Measurements from ENCODE around the gene GLDN. TPM values are rescaled to one million over a fixed set of nuclear protein-coding genes. Genes with fewer than 3 reads are reported as not detected.
"Not testable (repeated sequence)": the region's sequence is repeated elsewhere in the genome, so short reads cannot be mapped to it uniquely, and the experiment has no call there.

Gene GLDN
- polyA plus RNA-seq, 1 donor from 2014 or later, result not detected

DNA sequence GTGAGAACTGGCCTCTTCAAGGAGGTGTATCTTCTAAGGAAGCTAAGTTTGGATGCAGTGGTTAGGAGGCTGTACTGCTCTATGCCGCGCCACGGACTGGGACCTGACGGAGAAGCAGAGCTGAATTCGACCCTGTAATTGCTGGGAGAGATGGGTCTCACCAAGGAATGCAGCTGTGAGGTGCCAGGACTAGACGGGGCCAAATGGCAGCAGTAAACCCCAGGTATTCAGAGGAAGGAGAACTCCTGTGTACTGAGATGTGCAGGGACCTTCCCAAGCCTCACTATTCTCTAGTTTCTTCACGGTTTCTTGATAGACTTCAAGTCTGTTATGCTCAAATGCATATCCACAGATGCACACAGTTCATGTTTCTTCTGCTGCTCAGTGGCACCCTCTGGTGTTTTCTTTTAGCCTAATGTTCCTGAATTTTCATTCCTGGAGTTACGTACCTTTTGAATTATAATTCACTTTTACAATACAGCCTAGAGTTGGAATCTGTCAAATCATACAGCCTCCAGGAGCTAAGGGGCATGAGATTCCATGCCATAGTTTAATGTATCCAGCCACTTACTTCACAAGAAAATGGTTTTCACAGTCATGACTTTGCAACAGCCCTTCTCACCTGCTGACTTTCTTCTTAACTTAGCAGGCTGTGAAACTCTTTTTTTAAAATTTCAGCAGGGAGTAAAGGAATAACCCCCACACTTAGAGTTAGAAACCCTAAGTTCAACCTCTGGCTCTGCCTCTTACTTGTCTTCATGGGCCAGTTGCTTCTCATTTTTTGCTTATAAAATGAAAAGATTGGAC, 61.8 kb downstream of the GLDN start:
- Mint-ChIP-seq H3K4me3 (no peak overlapping the region), H3K27ac (no peak overlapping the region), H3K4me1 (peaks cover 0 to 4% (median 2%) of the 10 kb centered on the region in 3 donors), H3K27me3 (peaks cover 6% of the 10 kb centered on the region), H3K9me3 (no peaks in the 10 kb centered on the region), H3K36me3 (peaks cover 1% of the 10 kb centered on the region)

DNA sequence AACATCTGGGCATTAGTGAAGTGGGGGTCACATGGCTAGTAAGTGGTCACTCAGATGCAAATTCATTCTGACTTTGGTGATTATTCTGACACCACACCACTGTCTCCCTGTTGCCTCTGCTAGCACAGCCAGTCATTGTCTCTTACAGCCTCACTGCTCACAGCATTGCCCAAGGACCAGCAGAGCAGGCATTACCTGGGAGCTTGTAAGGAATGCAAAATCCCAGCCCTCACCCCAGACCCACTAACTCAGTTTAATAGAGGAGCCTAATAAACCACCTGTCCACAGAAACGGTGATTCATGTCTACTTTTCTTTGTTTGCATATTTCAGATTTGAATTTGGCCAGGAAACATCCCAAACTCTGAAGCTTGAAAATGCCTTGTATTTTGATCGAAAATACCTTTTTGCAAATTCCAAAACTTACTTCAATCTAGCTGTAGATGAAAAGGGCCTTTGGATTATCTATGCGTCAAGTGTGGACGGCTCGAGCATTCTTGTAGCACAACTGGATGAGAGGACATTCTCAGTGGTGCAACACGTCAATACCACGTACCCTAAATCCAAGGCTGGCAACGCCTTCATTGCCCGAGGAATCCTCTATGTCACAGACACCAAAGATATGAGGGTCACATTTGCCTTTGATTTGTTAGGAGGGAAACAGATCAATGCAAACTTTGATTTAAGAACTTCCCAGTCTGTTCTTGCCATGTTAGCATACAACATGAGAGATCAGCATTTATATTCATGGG, 62.7 kb downstream of the GLDN start:
- H3K4me1 Mint-ChIP-seq, result peaks cover 0 to 4% (median 2%) of the 10 kb centered on the region in 3 donors
- peaks cover 1% of the 10 kb centered on the region for H3K36me3 Mint-ChIP-seq
- H3K27ac Mint-ChIP-seq, result no peak overlapping the region
- no peak overlapping the region for H3K4me3 Mint-ChIP-seq
- H3K9me3 Mint-ChIP-seq, result peaks cover 0 to 1% (median 0%) of the 10 kb centered on the region in 3 donors
- H3K27me3 Mint-ChIP-seq, result peaks cover 6% of the 10 kb centered on the region

DNA sequence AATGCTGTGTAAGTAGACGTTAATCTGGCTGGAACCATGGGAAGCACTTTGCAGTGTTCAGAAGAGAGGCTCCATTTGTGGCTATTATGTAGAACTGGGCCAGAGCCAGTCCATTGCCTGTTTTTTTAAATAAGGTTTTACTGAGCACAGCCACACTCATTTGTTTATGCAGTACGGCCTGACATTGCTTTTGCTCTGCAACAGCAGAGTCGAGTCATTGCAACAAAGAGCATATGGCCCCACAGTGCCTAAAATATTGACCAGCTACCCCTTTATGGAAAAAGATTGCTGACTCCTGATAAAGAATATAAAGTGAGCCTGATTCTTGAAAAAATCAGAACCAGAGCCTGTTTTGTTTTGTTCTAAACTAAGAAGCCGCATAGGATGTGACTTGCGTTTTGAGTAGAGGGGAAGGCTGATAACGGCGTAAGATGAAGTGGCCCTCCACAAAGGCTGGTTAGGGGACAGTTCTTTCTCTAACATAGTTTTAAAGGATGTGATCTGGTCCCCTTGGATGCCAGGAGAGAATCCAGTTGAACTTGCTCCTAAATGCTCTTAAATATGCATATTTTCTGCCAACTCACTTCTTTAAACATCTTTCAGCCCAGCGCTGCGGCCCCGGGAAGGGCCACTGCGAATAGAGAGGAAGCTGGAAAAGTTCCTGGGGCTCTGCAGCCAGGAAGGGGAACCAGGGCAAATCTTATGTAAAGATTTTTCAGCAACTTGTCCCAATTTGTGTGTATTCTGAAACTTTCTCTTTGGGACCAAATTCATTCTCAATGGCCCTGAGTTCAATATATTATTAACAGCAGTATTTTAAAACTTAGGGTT, 64.5 kb downstream of the GLDN start:
- Mint-ChIP-seq H3K4me1 (peaks cover 0 to 4% (median 2%) of the 10 kb centered on the region in 3 donors), H3K4me3 (no peak overlapping the region), H3K36me3 (no peaks in the 10 kb centered on the region), H3K27ac (no peak overlapping the region), H3K9me3 (peaks cover 0 to 2% (median 2%) of the 10 kb centered on the region in 3 donors), H3K27me3 (peaks cover 6% of the 10 kb centered on the region)

DNA sequence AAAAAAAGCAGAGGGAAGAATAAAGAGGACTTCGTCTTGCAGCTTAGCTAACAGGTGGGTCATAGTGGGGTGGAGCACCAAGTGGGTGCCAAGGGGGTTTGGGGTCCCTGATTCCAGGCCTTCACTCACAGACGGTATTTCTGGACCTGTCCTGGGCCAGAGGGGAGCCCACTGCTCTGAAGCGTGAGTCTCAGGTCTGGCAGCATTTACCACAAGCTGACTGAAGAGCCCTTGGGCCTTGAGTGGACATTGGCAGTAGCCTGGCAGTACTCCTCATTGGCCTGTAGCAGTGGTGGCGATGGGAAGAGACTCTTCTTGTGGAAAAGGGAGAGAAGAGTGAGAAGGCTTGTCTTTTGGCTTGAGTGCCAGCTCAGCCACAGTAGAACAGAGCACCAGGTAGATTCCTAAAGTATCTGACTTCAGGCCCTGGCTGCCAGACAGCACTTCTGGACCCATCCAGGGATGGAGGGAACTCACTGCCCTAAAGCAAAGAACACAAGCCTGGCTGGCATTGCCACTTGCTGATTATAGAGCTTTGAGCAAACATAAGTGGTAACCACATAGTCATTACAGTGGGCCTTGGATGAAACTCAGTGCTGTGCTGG, 72.9 kb downstream of the GLDN start:
- Mint-ChIP-seq H3K4me1 (no peaks in the 10 kb centered on the region), H3K27me3 (no peaks in the 10 kb centered on the region), H3K4me3 (no peak overlapping the region), H3K9me3 (peaks cover 0 to 2% (median 1%) of the 10 kb centered on the region in 3 donors), H3K36me3 (no peaks in the 10 kb centered on the region), H3K27ac (no peak overlapping the region)

DNA sequence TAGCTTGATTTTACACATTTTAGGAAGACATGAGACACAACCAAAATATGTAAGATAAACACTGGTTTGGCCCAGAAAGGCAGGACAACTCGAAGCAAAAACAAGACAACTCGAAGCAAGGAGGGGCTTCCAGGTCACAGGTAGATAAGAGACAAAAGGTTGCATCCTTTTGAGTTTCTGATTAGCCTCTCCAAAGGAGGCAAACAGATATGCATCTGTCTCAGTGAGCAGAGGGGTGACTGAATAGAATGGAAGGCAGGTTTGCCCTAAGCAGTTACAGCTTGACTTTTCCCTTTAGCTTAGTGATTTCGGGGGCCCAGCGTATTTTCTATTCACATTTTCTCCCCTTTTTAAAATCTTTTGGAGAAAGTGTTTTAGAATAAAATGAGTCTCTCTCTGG, 74.7 kb downstream of the GLDN start:
- Mint-ChIP-seq H3K27ac (peak overlapping the region in 1 of 3 donors; percentile 7), H3K9me3 (peaks cover 0 to 1% (median 0%) of the 10 kb centered on the region in 3 donors), H3K4me3 (no peak overlapping the region), H3K4me1 (no peaks in the 10 kb centered on the region), H3K36me3 (no peaks in the 10 kb centered on the region), H3K27me3 (no peaks in the 10 kb centered on the region)

DNA sequence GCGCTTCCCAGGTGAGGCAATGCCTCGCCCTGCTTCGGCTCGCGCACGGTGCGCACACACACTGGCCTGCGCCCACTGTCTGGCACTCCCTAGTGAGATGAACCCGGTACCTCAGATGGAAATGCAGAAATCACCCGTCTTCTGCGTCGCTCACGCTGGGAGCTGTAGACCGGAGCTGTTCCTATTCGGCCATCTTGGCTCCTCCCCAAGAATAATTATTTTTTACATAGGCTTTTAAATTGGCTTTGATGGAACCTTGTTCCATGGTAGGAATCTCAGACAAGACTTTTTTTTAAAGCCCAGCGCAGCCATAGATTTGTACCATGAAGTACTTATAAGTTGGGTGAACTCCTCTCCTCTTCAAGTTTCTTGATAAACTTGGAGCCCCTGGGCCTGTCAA, 81.6 kb downstream of the GLDN start:
- H3K4me1 Mint-ChIP-seq, H3K27me3 Mint-ChIP-seq, H3K36me3 Mint-ChIP-seq, H3K27ac Mint-ChIP-seq, H3K4me3 Mint-ChIP-seq, H3K9me3 Mint-ChIP-seq: not testable (repeated sequence)

DNA sequence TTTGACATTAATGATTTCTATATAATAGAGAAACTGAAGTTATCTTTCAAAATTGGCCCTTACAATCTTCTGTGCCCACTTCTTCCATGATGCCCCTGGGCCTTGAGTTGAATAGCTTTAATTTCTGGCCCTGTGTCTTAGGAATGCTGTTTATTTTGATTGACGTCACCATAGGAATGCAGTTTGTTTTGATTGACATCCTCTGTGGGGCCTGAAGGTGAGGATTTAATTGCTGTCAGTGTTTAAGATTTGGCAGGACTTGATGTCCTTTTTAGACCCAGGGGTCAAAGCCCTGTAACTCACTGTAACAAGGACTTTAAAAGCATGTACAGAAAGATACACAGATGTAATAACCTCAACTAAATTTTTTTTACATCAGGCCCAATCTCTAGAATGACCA, 83.3 kb downstream of the GLDN start:
- H3K4me1 Mint-ChIP-seq, result no peaks in the 10 kb centered on the region
- H3K36me3 Mint-ChIP-seq, result no peaks in the 10 kb centered on the region
- H3K4me3 Mint-ChIP-seq, result no peak overlapping the region
- no peaks in the 10 kb centered on the region for H3K27me3 Mint-ChIP-seq
- H3K9me3 Mint-ChIP-seq, result no peaks in the 10 kb centered on the region
- H3K27ac Mint-ChIP-seq, result no peak overlapping the region

DNA sequence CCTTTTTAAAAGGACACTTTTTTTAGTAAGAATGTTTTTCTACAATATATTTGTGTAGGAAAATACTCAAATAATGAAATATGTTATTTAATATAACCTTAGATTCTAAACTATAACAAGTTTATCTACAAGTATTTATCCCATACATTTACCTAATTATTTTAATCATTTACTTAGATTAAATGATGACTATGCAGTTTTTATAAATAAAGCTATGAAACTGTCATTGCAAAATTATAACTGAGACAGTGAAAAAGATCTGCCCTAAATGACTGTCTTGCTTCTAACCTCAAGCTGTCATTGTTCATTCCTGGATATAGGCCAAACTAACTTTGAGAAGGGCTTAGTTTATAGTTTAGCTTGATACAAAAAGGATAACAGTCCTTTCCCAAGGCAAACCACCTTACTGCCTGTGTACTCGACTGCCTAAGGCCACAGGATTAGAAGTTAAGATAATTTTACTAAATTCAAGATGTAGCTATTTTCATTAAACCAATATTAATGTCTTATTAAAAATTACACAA, 84.1 kb downstream of the GLDN start:
- no peaks in the 10 kb centered on the region for H3K4me1 Mint-ChIP-seq
- H3K36me3 Mint-ChIP-seq, result no peaks in the 10 kb centered on the region
- no peaks in the 10 kb centered on the region for H3K9me3 Mint-ChIP-seq
- H3K27ac Mint-ChIP-seq, result no peak overlapping the region
- no peaks in the 10 kb centered on the region for H3K27me3 Mint-ChIP-seq
- H3K4me3 Mint-ChIP-seq, result no peak overlapping the region

DNA sequence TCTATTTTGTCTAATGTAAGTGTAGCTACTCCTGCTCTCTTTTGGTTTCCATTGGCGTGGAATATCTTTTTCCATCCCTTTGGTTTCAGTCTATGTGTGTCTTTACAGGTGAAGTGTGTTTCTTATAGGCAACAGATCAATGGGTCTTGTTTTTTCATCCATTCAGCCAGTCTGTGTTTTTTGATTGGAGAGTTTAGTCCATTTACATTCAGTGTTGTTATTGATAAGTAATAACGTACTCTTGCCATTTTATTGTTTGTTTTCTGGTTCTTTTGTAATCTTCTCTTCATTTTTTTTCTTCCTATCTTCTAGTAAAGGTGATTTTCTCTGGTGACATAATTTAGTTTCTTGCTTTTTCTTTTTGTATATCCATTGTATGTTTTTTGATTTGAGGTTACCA, 97.1 kb downstream of the GLDN start:
- H3K27me3 Mint-ChIP-seq, result no peaks in the 10 kb centered on the region
- H3K36me3 Mint-ChIP-seq, result no peaks in the 10 kb centered on the region
- H3K9me3 Mint-ChIP-seq, result peaks cover 0 to 12% (median 6%) of the 10 kb centered on the region in 3 donors
- no peak overlapping the region for H3K27ac Mint-ChIP-seq
- H3K4me3 Mint-ChIP-seq, result no peak overlapping the region
- H3K4me1 Mint-ChIP-seq, result no peaks in the 10 kb centered on the region

DNA sequence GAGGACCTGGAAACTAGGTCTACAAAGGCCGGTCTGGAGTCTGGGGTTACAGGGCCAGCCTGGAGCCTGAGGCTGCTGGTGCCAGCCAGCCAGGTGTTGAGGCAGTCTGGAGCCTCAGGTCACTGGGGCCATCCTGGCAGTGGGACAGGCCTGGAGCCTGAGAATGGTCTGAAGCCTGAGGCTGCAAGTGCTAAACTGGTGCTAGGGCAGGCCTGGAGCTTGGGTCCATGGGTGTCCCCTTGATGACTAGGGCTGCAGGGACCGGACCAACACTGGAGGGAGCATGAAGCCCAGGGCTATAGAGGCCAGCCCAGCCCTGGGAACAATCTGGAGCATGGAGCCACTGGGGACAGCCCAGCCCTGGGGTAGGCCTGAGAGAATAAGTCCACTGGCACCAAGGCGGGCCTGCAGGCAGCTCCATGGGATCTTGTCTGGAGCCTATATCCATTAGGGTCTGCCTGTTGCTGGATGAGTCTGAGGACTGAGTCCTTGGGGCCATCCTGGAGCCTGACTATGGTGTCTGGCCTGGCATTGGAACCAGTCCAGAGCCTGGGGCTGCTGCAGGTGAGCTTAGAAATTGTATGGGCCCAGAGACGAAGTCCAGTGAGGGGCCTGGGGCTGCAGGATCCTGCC, 101.9 kb downstream of the GLDN start:
- H3K27me3 Mint-ChIP-seq, result no peaks in the 10 kb centered on the region
- H3K4me3 Mint-ChIP-seq, result no peak overlapping the region
- H3K4me1 Mint-ChIP-seq, result no peaks in the 10 kb centered on the region
- H3K36me3 Mint-ChIP-seq, result peaks cover 2% of the 10 kb centered on the region
- H3K27ac Mint-ChIP-seq, result no peak overlapping the region
- peaks cover 0 to 4% (median 2%) of the 10 kb centered on the region in 3 donors for H3K9me3 Mint-ChIP-seq

DNA sequence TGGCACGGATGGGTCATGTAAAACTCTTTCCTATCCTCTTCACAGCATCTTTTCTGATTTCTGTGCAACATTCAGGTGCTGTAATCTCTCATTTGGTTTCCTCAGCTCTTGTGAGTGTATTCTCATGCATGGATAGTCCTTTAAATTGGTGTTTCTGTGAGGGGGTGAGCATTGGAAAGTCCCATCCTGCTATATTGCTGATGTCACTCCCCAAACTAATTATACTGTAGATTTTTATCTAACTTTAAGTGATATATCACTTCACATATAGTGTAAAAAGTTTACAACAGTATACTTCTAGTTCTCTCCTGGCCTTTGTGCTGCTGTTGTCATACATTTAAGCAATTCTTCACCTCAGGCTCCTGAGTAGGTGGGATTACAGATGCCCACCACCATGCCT, 102.7 kb downstream of the GLDN start:
- no peaks in the 10 kb centered on the region for H3K9me3 Mint-ChIP-seq
- H3K4me1 Mint-ChIP-seq, result no peaks in the 10 kb centered on the region
- H3K4me3 Mint-ChIP-seq, result no peak overlapping the region
- H3K27me3 Mint-ChIP-seq, result no peaks in the 10 kb centered on the region
- no peak overlapping the region for H3K27ac Mint-ChIP-seq
- H3K36me3 Mint-ChIP-seq, result peaks cover 4% of the 10 kb centered on the region

DNA sequence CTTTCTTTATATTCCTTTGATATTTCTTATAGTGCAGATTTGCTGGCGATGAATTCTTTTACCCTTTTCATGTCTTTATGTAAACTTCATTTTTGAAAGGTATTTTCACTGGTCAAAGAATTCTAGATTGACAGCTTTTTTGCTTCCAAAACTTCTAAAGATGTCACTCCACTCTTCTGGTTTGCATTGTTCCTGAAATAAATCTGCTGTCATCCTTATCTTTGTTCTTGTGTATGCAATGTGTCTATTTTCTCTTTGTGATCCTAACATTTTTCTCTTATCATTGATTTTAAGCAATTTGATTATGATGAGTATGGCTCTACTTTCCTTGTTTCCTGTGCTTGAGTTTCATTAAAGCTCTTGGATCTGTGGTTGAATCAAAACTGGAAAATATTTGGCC, 103.4 kb downstream of the GLDN start:
- Mint-ChIP-seq H3K4me3 (no peak overlapping the region), H3K27ac (no peak overlapping the region), H3K9me3 (no peaks in the 10 kb centered on the region), H3K27me3 (no peaks in the 10 kb centered on the region), H3K4me1 (no peaks in the 10 kb centered on the region), H3K36me3 (peaks cover 4% of the 10 kb centered on the region)

DNA sequence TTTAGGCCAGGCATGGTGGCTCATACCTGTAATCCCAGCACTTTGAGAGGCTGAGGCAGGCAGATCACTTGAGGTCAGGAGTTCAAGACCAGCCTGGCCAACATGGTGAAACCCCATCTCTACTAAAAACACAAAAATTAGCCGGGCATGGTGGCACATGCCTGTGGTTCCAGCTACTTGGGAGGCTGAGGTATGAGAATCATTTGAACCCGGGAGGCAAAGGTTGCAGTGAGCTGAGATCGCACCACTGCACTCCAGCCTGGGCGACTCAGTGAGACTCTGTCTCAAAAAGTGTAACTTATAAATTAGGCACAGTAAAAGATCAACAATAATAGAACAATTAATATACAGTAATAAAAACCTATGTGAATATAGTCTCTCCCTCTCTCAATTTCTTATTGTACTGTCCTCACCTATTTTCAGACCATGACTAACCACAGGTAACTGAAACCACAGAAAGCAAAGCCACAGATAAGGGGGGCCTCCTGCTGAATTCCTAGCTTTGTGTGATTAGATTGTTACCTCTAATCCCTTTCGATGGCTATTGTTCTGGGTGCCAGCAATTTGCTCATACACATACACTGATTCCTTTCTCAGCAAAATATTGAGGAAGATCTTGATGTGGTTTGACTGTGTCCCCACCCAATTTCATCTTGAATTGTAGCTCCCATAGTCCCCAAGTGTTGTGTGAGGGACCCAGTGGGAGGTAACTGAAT, 104.7 kb downstream of the GLDN start:
- not testable (repeated sequence) for H3K9me3 Mint-ChIP-seq, H3K4me3 Mint-ChIP-seq, H3K4me1 Mint-ChIP-seq, H3K27me3 Mint-ChIP-seq, H3K36me3 Mint-ChIP-seq, H3K27ac Mint-ChIP-seq

All from IgD-negative memory B cell (primary cell).